ENCODE results near the gene PRCP. TPM values are rescaled to one million over a fixed set of nuclear protein-coding genes. Genes with fewer than 3 reads are reported as not detected.

PRCP gene
- total RNA-seq, 1 experiment from 2014 or later, result 51.5 TPM

GRCh38 chr11:82775218-82775617 is 125.0 kb downstream of the PRCP start:
- no peak for ATAC-seq
- Histone ChIP-seq H3K9me3 (ENCODE audit: low read length) (no peaks in the 10 kb centered on the region), H3K27ac (ENCODE audit: low read length) (no peak overlapping the region), H3K4me1 (ENCODE audit: insufficient read depth, low read length) (peaks cover 13% of the 10 kb centered on the region; the same call in 1 of the 2 replicates), H3K36me3 (ENCODE audit: low read depth, low read length) (no peaks in the 10 kb centered on the region), H2AFZ (ENCODE audit: low read length) (peak overlapping the region; percentile 51; the same call in 1 of the 2 replicates), H3F3A (ENCODE audit: low read length, unreplicated experiment) (no peaks in the 10 kb centered on the region), H3K4me2 (ENCODE audit: low read length) (peak overlapping the region; percentile 46), H3K27me3 (ENCODE audit: low read length) (no peaks in the 10 kb centered on the region), H3K79me2 (ENCODE audit: low read length) (no peaks in the 10 kb centered on the region), H4K20me1 (ENCODE audit: low read length) (no peaks in the 10 kb centered on the region), H3K9ac (ENCODE audit: low read length) (no peak overlapping the region), H3K4me3 (ENCODE audit: low read length) (no peak overlapping the region), H3K9me2 (replicated peaks; ENCODE audit: low read length) (no peaks in the 10 kb centered on the region)
- ChIA-PET POLR2A (ENCODE audit: unreplicated experiment) (no interaction called here), CTCF (interaction anchor here (0.7 to 1.5 kb wide), 3 partner anchors 8 to 323 kb away, joined by 4 to 13 read pairs (median 4); no protein-coding TSS in a partner anchor)
- intact Hi-C loops (cut with micrococcal nuclease), result loop anchor here (1.0 kb wide), 2 partner anchors 57 to 89 kb away; no protein-coding TSS in a partner anchor
- BruUV-seq (replicated peaks), result no TSS peak
- DNase-seq, result no peak
- no peak for TF ChIP-seq EZH2phosphoT487 (IDR thresholded peaks at IDR 0.05; ENCODE audit: borderline replicate concordance, low read length)
- no peak for TF ChIP-seq EZH2 (IDR thresholded peaks at IDR 0.05; ENCODE audit: low read length, unreplicated experiment)
- no peak for TF ChIP-seq CTCF (conservative IDR thresholded peaks at IDR 0.05; ENCODE audit: low read depth, low read length)

Other genes with a start within 250 kb of the PRCP start
- 0.23 TPM in 1 of 2 replicates, not detected in the other for gene FAM181B, start 166.6 kb downstream of the PRCP start, total RNA-seq (2014; rRNA removed)
- gene DDIAS, start 1.3 kb upstream of the PRCP start, total RNA-seq (2014; rRNA removed), result 24.9 and 25.4 TPM in 2 replicates
- gene RAB30, start 171.5 kb upstream of the PRCP start, total RNA-seq (2014; rRNA removed), result 6.6 and 8.2 TPM in 2 replicates

Data from PC-3 (cell line).